NCI-H1930 (cell line): Measurements from ENCODE around the gene TGFBRAP1.
A peak's percentile ranks its signal among the peaks of the same experiment; 100 is the strongest.
"Not testable (repeated sequence)": the region's sequence is repeated elsewhere in the genome, so short reads cannot be mapped to it uniquely, and the experiment has no call there.

Source experiments
- DNase-seq, 2 experiments: peaks; one replicate each; lab custom pipeline; 2025; lab: John Stamatoyannopoulos, UW

TGFBRAP1 gene

DNA sequence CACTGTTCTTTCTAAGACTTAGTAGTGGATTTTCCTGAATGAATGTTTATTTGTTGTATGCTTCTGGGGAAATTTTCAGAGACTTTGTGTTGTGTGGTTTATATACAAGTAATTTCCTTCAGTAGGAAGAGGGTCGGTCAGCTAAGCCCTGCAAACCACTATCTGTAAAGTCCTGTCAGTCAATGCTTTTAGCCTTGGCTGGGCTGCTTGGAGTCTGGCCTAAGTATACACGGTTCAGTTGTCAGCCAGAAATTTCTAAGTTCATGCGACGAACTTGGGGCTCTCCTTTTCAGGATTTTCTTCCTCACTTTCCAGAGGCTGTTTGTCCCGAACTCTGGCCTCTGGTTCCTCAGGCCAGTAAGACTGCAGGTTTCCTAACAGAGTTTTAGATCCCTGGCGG, 29.1 kb upstream of the TGFBRAP1 start:
- no peak for DNase-seq

DNA sequence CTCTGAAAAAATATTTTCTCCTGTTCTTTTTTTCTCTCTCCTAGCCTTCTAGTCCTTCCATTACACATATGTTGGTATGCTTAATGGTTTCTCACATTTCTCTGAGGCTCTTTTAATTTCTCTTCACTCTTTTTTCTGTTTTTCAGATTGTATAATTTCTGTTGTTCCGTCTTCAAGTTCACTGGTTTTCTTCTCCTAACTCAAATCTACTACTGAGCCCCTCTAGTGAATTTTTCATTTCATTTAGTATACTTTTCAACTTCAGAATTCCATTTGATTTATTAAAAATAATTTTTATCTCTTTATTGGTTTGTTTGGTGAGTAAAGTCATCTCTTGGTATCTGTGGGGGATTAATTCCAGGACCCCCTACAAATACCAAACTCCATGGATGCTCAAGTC, 27.6 kb upstream of the TGFBRAP1 start:
- no peak for DNase-seq

DNA sequence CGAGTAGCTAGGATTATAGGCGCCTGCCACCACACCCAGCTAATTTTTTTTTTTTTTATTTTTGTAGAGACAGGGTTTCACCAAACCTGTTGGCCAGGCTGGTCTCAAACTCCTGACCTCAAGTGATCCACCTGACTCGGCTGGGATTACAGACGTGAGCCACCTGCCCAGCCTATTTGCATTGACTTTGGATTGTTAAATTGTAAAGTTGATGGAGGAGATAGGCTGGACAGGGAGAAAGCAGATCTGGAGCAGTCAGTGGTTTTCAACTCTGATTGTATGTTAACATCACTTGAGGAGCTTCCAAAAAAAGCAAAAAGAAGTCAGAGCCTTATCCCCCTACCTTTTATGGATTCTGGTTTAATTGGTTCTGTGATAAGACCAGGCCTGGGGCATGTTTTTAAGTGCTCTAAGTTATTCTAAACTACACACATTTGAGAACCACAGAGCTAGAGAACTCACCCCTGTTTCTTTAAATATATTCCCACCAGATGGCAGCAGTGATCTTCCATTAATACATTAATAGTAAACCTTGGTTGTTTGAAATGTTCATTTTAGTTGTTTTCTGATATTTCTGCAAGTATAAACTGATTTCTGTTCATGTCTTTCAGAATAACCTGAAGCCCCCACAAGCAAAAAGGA, 15.3 kb upstream of the TGFBRAP1 start:
- DNase-seq: peak in 1 of 2 experiments; percentile 2

DNA sequence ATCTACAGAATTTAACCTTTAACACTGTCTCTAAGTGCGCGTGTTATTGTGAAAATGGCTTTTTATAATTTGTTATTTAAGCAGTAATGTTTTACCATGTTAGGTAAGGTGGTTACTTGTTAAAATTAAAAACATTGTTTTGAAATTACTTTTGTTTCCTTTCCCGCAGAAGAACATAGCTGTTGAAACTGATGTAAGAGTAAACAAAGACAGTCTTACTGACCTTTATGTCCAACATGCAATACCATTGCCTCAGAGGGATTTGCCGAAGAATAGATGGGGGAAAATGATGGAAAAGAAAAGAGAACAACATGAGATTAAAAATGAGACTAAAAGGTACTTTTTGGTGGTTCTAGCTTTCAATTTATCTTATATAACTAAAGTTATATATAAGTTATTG, 9.9 kb upstream of the TGFBRAP1 start:
- no peak for DNase-seq

DNA sequence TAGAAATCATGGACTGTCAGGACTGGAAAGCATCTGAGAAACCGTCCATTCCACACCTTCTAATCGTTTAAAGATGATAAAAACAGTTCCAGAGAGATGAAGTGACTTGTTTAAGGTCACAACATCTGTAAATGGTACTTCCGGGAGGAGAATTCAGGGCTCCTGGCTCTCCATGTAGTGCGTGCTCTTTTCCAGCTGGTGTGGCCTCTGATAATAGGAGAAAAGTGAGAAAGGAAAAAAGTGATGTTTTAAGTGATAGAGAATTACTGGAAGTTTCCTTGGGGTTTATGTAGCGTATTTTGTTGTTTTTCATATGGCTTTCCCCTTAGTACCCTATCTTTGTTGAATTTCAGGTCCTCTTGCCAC, 8.5 kb upstream of the TGFBRAP1 start:
- no peak for DNase-seq

DNA sequence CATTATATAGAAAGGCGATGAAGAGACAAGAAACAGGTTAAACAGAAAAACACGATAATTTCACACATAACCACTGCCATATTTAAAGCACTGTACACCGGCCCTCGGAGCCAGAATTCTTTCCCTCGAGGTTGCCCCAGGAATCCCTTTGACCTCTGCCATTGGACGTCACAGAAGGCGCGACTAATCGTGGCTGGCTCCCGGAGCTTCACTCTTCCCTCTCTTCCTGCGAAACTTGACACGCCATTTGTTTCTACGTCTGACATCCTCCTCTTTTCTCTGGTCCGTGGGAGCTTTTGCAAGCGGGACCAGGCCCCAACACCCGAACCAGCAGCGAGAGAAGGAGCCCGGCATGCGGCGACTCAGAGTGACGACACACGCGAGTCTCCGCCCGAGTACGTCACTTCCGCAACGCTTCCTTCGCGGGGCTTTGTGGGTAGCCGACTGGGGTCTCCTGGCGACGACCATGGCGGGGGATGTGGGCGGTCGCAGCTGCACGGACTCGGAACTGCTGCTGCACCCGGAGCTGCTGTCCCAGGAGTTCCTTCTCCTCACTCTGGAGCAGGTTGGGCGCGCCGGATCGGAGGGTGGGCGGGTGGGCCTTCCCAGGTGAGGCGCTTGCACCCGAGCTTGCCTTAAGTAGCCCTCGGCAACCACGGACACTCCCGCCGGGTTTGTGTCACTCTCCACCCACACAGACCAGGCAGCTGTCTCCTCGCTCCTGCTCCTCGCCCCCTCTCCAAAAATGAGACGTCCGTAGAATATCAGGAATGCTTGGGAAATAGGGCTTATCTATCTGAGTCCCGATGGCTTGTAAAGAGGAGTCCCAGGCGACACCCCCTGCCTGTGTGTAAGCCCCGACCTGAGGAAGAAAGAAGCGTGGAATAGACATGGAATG, 7.8 kb upstream of the TGFBRAP1 start, which contains the start of gene C2orf49:
Gene C2orf49, plus strand, starts transcription at position 419 of the 898 bp plus-strand sequence. Its CDS starts 48 bp downstream, at position 467.
- peak; percentile 77 to 89 for DNase-seq

DNA sequence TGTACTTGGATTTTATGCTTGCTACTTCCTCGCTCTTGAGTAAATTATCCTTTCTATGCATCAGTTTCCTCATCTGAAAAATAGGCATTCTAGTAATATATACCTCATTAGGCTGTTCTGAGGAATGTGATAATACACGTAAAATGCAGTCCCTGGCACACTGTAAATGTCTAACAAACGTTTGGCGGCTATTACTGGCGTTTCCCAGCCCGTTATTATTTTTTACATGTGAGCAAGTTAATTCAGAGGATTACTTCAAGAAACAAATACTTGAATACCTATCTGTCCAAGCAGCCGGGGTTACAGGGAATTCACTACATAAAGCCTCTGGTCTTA, 7.2 kb upstream of the TGFBRAP1 start:
- no peak for DNase-seq

DNA sequence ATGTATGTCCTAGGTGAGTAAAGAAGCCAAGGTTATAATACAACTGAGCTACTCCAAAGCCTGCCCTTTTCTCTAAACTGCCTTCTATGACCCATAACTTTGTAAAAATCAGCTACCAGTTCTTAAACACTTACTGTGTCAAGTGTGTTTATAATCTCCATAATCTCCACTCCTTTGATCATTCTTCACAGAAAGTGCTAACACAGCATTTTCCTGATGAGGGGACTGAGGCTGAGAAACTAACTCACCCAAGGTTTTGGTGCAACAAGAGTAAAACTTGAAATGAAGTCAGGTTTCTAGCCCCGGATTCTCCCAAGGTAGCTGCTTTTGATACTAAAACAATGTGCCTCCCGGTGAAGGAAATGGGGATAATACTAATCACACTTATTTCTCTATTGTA, 5.9 kb upstream of the TGFBRAP1 start:
- DNase-seq: no peak

DNA sequence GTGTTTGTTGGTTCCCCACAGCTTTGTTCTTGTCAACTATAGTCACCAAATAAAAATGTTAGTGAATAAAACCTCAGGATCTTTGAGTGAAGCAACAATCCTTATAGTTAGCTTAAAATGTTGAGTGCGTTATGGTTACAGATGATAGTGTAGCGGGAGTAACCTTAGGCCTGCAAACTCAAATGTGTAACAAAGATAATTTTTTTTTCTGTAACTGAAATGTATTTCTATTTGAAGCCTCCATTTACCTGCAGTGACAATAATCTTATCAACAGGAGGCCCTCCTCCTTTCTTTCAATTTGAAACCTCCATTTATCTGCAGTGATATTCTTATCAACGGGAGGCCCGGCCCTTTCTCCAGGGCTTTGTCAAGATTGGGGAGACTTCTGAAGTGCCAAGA, 4.7 kb upstream of the TGFBRAP1 start:
- no peak for DNase-seq

DNA sequence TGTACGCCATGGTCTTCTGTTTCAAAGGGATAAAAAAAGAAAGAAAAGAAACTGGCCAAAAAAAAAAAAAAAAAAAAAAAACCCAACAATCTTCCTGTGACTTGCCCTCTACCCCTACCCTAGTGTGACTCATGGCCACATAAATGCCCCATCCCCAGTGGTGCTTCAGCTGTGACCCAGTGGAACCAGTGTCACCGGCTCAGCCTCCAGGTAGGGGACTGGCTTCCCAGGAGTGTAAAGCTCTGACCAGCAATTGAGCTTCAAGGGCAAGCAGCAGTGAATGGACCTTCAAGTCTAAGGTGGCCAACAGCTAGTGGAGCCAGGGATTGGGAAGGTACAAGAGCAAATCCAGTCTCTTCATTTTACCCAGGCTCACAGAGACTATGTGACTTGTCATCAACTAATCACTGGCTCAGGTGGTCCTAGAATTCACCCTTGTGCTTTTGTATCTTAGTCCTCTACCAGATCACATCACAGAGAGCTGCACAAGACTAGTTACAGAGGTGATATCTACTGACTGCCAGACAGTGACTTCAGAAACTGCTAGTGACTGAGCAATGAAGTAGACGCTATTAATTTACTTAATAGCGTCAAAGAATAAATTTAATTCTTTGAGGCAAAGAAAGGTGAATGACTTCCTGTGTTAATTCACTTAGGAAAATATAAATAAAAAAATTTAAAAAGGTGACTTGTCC, 1.3 kb upstream of the TGFBRAP1 start:
- DNase-seq: no peak

DNA sequence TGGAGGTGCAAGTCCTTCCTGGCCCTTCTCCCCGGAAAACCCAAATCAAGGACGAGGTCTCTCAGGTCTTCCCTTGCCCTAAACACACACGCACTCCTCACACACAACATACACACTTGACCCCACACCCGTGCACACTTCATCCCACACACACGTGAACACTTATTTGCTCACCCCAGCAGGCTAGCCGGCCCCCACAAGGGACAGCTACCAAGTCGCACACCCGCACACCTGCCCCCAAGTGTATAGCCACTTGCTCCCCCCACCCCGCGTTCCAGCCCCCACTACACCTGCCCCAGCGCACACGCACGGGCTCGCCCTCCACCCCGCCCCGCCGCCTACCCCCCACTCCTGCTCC, 359 bp downstream of the TGFBRAP1 start:
- DNase-seq: no peak

DNA sequence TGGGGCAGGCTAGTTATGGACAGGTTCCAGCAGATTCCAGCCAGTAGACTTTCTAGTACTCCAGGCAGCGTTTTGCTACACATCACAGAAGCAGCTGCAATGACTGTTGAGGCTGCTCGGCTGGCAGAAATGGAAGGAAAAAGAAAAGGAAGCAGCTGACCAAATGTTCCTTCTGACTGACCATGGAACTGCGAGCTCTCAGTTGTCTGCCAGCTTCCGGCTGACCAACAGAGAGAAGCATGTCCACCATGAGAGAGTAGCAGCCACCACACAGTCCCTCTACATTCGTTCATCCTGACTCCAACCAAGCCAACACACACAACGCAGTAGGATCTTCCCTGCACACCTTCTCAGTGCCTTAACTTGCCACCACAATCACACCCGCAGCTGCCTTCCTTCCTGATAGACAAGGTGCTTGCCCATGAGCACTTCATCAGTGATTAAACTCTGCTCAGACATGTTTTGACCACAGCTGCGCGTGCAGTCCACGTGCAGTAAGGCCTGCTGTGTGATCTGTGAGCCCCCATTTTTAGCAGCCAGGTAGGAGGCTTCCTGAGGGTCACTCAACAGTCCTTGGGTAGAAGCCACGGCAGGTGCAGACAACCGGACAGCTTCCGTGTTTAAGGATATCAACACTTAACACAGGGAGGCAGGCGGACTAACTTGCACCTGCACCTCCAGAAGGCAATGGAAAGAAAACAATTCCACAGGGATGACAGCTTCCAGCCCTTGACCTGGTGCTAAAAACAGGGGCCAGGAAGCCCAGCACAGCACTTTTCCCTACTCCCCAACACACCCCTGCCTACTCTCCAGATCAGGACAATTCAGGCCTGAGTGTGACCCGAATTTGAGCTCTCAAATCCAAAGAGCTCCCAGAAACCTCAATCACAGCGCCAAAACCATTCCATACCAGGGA, 996 bp downstream of the TGFBRAP1 start:
- DNase-seq: no peak

DNA sequence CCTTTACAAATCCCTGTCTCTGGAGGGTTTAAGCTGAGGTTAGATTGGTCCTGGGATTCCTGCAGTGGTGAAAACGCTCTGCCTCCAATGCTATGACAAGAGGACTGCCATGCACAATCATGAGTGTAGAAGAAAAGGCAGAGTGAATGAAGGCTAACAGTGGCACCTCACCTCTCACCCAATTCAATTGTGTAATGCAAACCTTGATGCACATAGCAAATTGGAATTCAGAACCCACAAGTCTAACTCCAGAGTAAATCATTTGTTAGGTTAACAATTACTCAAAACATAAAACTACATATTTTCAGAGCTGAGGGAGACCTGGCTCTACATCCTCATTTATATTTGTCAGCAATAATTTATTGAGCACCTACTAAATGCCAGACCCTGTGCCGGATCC, 1.8 kb downstream of the TGFBRAP1 start:
- no peak for DNase-seq

DNA sequence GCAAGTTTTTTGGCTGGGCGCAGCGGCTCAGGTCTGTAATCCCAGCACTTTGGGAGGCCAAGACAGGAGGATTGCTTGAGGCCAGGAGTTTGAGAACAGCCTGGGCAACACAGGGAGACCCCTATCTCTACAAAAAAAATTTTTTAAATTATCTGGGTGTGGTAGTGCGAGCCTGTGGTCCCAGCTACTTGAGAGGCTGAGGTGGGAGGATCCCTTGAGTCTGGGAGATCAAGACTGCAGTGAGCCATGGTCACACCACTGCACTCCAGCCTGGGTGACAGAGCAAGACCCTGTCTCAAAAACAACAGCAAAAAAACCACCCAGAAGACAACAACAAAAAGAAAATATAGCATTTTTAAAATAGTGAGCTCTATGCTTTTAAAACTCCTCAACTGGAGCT, 2.3 kb downstream of the TGFBRAP1 start:
- DNase-seq: not testable (repeated sequence)

DNA sequence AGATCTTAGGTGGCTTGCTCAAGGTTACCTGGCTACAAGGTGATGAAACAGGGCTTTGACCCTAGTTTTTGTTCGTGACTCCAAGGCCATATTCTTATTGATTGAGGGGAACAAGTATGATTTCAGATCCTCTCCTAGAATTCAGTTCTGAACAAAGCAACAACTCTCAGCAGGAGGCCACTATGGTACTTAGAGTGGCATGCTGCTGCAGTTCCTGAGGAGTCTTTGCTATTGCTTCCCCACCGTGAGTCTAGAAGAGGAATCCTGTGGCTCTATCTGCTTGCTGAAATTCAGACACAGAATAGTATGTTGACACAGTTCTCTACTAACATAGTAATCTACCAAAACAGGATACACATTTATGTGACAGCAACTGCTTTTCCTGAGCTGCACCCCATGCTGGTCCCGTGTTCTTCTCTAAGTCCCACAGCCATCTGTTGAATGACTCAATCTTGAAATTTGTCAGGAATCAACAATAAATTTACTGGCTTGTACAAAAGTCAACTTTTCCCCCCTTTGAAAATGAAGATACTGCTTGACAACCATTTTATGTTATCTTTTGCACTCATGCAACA, 4.1 kb downstream of the TGFBRAP1 start:
- no peak for DNase-seq

DNA sequence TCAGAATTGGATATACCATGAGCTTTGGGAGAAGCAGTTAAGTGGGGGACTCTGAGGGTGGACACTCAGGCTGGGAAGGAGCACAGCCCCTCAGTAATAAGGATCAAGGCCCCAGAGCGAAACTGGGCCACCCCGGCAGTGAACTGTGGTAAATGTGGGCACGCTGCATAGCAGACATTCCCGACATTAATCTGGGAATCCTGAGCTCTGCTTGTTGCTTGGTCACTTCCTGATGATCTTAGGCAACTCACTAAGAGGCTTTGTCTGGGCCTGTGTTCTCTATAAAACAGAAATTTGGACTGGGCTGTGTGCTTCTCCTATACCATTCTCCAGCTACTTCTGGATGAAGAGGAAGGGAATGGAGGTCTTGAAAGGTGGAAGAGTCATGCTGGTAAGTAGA, 4.8 kb downstream of the TGFBRAP1 start:
- DNase-seq: no peak

DNA sequence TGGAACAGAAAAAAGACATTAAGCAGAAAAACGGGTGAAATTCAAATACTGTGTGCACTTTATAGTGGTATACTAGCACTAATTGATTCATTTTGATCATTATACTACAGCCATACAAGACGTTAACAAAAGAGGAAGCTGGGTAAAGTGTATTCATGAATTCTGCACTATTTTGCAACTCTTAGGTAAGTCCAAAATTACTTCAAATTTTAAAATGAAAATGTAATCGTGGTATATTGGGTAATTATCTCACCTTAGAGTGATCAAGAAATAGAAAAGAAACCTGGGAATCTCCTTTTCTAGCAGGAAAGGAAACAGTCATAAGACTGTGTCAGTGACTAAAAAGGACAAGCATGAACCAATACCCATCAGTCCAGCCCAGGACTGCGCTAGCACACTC, 5.4 kb downstream of the TGFBRAP1 start:
- DNase-seq: no peak

DNA sequence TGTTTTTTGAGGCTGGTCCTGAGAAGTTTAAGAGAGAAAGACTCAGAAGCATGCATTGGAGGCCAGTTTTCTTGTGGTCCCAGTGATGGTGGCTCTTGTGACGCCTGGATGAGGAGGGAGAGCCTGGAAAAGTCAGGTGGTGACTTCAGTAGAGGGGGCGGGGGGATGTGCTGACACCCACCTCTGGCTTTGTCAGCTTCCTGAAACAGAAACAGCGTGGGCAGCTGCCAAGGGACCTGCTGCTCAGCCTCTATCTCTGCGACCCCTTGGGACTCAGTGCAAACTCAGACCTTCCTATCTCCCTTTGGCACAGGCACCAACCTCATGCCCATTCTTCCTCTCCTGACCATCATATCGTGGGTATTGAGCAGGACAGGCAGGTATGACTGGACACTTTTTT, 6.4 kb downstream of the TGFBRAP1 start:
- DNase-seq: no peak

DNA sequence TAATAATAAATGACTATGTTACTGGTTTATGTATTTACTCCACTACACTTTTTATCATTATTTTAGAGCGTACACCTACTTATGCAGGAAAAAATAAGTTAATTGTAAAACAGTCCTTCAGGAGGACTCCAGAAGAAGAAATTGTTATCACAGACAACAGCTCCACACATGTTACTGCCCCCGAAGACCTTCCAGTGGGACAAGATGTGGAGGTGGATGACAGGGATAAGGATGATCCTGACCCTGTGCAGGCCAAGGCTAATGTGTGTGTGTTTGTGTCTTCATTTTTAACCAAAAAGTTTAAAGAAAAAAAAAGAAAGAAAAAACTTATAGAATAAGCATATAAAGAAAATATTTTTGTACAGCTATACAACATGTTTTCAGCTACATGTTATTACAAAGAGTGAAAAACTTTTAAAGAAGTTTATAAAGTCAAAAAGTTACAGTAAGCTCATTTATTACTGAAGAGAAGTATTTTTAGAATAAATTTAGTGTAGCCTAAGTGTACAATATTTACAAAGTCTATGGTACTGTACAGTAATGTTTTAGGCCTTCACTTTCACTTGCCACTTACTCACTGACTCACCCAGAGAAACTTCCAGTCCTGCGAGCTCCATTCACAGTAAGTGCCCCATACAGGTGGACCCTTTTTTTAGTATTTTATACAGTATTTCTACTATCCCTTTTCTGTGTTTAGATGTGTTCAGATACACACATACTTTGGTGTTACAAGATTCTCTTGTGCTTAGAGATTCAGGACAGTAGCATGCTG, 7.5 kb downstream of the TGFBRAP1 start:
- DNase-seq: no peak

DNA sequence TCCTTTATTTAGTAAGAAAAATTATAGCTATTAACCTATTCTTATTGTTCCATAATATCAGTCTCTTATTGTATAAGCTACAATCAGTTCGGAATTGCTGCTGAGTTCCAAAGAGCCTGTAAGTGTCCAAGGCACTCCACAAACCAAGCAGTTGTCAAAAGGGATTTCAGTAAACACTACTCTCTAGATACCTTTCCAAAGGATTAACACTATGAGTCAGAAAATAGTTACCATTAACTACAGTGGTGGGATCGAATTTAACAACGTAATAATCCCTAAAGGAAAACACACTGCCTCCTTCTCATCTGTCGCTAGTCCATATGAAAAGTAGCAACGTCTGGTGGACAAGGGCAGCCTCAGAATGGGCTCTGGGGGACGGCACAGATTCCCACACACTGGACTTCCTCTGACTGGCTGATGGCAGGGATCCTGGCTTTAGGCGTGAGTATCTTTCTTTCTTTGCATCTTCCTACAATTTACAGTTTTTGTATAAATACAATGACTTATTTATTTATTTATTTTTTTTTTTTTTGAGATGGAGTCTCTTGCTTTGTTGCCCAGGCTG, 8.8 kb downstream of the TGFBRAP1 start:
- no peak for DNase-seq

DNA sequence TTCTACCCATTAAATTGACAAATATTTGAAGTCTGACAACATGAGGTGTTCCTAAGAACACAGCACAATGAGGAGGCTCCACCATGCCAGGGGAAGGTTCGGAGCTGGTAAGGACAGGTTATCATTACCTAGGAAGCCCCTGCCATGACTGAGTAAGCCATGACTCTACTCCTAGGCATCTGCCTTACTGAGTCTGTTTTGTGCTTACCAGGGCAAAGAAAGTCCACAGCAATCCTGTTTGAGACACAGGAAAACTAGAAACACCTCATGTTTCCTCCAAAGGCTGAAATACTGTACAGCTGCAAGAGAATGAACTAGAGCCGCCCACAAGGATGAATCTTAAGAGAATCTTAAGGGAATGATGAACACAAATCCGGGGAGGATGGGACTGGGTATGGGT, 11.6 kb downstream of the TGFBRAP1 start:
- no peak for DNase-seq
